ENCODE measurements around the gene RASD2.

DNA sequence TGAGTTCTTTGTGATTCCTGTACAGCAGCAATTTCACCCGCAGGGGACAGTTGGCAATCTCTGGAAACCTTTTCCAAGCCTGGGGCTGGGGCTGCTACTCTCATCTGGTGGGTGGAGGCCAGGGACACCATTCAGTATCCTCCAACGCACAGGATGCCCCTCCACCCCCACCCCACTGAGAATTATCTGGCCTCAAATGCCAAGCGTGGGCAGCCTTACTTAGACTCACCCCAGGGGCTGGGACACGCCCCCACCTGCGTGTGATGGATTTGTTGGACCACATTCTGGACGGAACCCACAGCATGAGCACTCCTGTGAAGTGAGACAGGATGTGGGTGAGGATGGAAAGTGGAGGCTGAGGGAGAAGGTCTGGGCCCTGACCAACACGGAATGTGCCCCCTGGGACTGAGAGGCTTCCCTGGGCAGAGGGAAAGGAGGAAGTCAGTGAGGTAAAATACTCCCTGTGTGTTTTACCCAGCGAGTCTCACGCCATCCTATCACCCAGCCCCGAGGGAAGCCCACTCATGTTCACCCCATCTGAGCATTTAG is 13.7 kb downstream of the RASD2 start:
- TF ChIP-seq, protein P1, sequence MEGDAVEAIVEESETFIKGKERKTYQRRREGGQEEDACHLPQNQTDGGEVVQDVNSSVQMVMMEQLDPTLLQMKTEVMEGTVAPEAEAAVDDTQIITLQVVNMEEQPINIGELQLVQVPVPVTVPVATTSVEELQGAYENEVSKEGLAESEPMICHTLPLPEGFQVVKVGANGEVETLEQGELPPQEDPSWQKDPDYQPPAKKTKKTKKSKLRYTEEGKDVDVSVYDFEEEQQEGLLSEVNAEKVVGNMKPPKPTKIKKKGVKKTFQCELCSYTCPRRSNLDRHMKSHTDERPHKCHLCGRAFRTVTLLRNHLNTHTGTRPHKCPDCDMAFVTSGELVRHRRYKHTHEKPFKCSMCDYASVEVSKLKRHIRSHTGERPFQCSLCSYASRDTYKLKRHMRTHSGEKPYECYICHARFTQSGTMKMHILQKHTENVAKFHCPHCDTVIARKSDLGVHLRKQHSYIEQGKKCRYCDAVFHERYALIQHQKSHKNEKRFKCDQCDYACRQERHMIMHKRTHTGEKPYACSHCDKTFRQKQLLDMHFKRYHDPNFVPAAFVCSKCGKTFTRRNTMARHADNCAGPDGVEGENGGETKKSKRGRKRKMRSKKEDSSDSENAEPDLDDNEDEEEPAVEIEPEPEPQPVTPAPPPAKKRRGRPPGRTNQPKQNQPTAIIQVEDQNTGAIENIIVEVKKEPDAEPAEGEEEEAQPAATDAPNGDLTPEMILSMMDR (IDR thresholded peaks at IDR 0.05), result no peak
- TF ChIP-seq EP300 (IDR thresholded peaks at IDR 0.05) (no peak), POLR2A (IDR thresholded peaks at IDR 0.05) (no peak)
